Hematopoietic multipotent progenitor cell treated with erythropoietin and hydrocortisone succinate and interleukin-3 and kit ligand, for 17 days (in vitro differentiated cells): ENCODE measurements around the gene CERT1.
"Not testable (repeated sequence)": the region's sequence is repeated elsewhere in the genome, so short reads cannot be mapped to it uniquely, and the experiment has no call there.

Experiments
- DNase-seq: peaks from one replicate; pipeline ENCODE4 v3.0.0-alpha.2; 2015; ENCODE audit warnings: low spot score

CERT1 gene, protein sequence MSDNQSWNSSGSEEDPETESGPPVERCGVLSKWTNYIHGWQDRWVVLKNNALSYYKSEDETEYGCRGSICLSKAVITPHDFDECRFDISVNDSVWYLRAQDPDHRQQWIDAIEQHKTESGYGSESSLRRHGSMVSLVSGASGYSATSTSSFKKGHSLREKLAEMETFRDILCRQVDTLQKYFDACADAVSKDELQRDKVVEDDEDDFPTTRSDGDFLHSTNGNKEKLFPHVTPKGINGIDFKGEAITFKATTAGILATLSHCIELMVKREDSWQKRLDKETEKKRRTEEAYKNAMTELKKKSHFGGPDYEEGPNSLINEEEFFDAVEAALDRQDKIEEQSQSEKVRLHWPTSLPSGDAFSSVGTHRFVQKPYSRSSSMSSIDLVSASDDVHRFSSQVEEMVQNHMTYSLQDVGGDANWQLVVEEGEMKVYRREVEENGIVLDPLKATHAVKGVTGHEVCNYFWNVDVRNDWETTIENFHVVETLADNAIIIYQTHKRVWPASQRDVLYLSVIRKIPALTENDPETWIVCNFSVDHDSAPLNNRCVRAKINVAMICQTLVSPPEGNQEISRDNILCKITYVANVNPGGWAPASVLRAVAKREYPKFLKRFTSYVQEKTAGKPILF

DNA sequence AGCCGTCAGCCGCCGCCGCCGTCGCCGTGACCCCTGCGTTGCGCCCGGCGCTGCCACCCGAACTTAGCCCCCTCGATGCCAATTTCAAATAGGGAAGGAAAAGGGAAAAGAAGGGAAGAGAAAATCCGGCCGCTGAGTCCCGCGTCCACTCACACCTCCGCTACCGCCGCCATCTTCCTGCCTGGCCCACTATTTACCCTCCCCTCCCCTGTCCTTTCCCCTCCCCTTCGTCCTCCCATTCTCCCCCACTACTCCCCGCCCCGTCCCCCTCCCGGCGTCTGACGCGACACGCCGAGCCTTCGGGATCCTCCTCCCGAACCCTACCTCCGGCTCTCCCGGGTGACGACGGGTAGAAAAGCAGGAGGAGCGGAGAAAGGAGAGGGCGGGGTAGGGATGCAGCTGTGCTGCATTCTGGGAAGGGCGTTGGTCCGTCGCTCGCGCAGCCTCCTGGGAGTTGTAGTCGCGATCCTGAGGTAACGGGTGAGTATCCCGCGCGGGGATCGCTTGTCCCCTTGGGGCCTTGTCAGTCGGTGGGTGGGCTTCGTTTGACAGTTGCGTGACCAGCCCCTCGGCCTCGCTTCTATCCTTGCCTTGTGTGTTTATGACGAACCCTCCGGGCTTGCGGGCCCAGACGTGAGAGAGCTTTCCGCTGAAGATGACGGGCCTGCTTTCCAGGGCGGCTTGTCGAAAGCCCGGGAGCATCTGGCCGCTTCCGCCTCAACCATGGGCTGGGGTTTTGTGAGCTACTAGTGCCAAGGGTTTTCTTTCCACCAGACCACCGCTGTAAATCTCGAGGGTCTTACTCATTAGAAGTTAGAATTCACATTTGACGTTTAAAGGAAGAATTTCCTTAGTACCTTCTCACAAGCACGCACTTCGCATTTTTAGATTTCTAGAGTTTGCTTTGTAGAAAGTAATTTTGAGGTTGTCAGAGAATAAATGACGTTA lies at the start of gene CERT1, which contains the start of gene POLK:
CERT1 (minus strand) TSS at position 195 of the 948 bp plus-strand sequence. CDS start 422 bp downstream, outside the sequence.
POLK (plus strand) TSS at position 457 of the 948 bp plus-strand sequence.
- peak; percentile 97 for DNase-seq

DNA sequence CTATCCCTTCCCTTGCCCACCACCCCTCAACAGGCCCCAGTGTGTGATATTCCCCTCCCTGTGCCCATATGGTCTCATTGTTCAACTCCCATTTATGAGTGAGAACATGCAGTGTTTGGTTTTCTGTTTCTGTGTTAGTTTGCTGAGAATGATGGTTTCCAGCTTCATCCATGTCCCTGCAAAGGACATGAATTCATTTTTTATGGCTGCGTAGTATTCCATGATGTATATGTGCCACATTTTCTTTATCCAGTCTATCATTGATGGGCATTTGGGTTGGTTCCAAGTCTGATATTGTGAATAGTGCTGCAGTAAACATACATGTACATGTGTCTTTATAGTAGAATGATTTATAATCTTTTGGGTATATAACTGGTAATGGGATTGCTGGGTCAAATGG lies 49.2 kb upstream of the CERT1 start:
- DNase-seq = not testable (repeated sequence)

DNA sequence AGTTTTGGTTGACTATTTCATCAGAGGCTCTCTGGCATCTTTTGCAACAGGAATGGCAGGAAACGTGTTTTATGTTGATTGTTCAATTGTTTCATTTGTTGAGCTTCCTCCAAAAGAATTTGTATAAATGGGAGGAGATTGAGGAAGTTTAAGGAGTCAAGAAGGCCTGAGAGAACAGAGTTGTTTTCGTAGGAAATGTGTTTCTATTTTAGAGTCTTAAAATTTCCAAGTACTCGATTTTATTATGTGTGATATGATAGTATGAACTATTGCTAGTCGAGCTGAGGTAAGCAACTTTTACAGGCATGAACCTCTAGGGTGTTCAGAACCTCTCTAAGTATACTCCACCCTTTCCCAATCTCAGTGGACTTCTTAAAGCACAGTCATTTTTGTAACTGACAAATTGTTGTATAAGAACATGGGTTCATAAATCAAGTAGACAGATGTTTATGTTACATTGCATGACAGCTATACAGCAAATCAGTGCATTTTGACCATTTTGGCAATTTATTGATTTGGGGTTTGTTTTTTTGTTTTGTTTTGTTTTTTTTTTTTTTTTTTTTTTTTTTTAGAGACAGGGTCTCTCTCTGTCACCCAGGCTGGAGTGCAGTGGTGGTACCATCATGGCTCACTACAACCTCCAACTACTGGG lies 47.7 kb upstream of the CERT1 start:
- DNase-seq = no peak

DNA sequence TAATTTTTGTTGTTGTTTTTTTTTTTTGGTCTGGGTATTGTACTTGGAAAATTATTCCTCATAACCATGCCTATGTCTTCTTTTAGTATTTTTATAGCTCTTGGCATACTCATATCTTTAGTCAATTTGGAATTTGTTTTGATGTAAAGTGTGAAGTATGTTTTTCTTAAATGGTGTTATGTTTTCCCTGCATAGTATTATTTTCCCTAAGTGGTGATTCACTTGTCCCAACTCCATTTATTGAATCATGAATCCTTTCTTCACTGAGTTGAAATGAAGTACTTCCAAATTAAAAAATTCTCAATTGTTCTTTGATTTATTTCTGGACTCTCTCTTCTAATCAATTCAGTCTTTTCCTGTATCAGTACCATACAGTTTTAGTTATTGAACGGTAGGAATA lies 46.8 kb upstream of the CERT1 start:
- no peak for DNase-seq

DNA sequence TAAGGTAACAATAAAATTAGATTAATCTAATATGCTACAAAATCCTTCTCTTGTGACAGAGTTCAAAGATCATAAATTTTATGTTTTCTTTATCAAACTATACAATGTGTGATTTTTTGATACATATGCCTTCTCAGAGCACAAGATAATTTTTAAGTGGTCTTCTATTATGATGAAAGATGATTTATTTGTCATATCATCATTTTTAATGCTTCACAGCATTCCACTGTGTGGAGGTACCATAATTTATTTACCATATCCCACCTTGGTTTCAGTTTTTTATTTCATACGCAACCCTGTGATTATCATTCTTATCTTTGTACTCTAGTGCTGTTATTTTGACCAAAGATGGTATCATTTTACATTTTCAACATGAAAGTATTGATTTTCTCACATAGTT lies 41.9 kb upstream of the CERT1 start:
- DNase-seq = no peak

DNA sequence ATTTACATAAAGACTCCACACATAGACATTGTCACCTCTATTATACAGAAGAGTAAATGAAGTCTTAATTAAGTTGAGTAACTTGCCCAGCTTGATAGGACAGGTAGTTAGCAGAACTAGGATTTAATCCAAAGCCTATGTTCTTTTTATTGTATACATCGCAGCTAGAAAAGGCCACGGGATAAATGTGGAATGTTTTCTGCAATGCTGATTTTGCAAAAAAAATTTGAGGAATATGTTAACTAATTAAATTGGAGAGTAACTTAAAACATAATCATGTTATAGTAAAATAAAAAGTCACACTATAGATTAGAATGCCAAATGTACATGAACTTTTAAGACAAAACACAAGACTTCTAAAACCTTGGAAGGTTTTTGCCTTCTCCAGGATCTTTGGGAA lies 41.3 kb upstream of the CERT1 start:
- no peak for DNase-seq

DNA sequence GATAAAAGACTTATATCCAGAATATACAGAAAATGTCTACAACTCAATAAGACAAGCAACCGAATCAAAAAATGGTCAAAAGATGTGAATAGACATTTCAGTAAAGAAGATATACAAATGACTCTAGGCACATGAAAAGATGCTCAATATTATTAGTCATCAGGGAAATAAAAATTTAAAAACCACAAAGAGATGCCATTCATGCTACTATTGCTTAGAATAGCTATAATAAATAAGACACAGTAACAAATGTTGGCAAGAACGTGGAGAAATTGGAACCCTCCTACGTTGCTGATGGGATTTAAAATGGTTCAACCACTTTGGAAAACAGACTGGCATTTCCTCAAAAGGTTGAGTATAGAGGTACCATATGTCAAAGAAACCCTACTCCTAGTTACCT lies 40.0 kb upstream of the CERT1 start:
- no peak for DNase-seq

DNA sequence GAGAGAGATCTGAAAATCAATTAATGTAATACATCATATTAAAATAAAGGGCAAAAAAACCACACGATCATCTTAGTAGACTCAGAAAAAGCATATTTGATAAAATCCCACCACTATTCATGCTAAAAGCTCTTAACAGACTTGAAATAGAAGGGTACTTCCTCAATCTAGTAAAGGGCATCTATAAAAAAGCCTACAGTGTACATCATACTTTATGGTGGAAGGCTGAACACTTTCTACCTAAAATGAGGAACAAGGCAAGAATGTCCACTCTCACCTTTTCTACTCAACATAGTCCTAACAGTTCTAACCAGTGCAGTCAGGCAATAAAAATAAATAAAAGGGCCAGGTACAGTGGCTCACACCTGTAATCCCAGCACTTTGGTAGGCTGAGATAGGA lies 39.2 kb upstream of the CERT1 start:
- DNase-seq = no peak

DNA sequence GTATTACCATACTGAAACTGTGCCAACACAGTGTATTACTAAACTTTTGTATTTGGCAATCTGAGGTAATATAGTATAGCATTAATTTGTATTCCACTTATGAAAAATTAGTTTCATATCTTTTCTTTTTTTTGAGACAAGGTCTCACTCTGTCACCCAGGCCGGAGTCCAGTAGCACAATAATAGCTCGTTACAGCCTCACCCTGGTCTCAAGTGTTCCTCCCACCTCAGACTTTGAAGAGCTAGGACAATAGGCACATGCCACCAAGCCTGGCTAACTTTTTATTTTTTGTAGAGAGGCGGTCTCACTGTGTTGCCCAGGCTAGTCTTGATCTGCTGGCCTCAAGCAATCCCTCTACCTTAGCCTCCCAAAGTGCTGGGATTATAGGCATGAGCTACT lies 36.4 kb upstream of the CERT1 start:
- no peak for DNase-seq

DNA sequence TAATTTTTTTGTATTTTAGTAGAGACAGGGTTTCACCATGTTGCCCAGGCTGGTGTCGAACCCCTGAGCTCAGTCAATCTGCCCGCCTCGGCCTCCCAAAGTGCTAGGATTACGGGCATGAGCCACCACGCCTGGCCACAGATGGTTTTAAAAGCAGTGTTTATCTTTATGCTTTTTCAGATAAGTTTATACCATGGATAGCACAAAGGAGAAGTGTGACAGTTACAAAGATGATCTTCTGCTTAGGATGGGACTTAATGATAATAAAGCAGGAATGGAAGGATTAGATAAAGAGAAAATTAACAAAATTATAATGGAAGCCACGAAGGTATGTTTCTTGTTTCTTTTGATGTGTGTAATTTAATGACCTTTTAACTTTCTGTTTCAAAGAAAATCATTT lies 35.4 kb upstream of the CERT1 start:
- no peak for DNase-seq

DNA sequence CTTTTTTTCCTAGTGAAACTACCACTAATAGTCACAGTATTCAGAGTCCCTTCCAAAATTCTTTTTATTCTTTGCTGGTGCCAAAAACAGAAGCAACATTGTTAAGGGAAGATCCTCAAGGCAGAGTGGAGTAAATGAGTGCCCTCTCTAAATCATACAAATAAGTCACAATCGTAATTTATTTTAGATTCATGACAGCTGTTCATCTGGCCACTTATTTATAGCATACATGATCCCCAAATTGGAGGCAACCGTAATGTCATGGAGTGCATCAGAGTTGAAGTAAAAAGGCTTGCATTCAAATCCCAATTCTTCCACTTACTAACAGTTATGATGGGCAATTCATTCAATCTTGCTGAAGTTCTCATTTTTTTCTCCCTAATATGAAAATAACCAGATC lies 33.7 kb upstream of the CERT1 start:
- DNase-seq = no peak

DNA sequence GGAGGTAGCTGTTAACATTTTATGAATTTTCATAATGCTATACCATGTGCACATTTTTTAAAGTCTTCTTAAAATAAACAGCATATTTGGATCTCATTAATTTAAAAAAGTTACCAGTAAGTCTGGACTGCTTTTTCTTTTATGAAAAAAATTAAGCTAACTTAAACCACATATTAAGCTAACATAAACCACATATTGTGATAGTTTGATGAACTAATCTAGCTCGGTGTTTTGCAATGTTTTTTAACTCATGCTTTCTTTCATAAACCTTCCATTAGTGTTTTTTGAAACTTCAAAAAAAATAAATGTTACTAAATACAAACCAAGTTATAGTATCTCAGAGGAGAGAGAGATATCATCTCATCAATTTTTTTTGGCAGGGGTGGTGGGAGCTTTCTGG lies 26.8 kb upstream of the CERT1 start:
- DNase-seq = no peak

DNA sequence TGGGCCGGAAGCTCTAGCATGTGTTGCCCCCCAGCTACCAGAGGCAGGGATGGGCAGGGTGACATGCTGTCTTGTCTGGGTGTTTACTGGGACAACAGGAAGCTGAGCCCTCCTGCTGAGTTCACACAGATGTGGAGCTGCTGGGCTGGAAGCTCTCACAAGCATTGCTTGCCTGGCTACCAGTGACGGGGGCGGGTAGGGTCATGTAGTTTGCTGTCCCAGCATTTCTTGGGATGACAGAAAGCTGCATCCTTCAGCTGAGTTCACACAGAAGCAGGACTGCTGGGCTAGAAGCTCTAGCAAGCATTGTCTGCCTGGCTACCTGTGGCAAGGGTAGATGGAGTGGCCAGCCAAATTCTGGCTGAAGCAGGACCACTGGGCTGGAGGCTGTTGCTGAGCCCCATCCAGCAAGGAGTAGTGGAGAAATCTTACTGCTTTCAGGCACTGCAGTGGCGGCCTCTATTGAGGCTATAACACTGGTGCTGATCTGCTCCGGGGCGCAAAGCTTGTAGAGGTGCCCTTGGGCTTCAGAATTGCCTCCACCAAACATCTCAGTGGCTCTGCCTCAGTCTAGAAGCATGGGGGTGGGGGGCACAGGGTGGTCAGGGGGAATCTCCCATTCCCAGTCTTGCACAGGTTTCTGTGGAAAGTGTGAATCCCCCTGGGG lies 25.4 kb upstream of the CERT1 start:
- no peak for DNase-seq

DNA sequence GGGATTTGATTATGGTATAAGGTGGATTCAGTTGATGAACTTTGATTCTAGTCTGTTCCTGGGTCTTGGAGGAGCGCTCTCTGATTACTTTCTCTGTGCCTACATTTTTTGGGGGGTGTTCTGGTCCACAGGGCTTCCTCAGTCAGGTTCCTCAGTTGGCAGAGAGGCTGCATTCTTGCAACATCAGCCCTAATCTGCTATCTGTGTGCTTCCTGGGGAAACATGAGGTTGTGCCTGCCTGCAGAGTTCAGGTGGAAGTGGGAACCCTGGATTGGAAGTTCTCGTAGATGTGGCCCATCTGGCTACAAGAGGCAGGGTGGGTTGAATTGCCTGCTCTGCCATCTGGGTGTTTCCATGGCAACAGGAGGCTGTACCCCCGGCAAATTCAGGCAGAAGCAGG lies 24.7 kb upstream of the CERT1 start:
- DNase-seq = no peak

DNA sequence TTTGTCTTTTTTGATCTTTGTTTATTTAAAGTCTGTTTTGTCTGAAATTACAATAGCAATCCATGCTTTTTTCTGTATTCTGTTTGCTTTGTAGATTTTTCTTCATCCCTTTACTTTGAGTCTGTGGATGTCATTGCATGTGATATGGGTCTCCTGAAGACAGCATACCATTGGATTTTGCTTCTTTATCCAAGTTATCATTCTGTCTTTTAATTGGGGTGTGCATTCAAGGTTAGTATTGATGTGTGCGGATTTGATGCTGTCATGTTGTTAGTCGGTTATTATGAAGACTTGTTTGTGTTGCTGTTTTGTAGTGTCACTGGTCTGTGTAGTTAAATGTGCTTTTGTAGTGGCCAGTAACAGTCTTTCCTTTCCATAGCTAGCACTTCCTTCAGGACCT lies 23.3 kb upstream of the CERT1 start:
- DNase-seq = no peak

DNA sequence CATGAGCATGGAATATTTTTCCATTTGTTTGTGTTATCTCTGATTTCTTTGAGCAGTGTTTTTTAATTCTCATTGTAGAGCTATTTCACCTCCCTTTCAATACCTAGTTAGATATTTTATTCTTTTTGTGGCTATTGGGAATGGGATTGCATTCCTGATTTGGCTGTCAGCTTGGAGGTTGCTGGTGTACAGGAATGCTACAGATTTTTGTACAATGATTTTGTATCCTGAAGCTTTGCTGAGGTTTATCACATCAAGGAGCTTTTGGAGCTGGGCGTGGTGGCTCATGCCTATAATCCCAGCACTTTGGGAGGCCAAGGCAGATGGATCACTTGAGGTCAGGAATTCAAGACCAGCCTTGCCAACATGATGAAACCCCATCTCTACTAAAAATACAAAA lies 22.3 kb upstream of the CERT1 start:
- DNase-seq = not testable (repeated sequence)

DNA sequence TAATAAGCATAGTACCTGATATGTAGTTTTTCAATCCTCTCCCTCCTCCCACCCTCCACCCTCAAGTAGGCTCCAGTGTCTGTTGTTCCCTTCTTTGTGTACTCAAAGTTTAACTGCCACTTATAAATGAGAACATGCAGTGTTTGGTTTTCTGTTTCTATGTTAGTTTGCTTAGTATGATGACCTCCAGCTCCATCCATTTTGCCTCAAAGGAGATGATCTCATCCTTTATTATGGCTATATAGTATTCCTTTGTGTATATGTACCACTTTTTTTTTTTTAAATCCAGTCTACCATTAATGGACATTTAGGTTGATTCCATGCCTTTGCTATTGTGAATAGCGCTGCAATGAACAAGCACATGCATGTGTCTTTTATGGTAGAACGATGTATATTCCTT lies 20.8 kb upstream of the CERT1 start:
- no peak for DNase-seq

DNA sequence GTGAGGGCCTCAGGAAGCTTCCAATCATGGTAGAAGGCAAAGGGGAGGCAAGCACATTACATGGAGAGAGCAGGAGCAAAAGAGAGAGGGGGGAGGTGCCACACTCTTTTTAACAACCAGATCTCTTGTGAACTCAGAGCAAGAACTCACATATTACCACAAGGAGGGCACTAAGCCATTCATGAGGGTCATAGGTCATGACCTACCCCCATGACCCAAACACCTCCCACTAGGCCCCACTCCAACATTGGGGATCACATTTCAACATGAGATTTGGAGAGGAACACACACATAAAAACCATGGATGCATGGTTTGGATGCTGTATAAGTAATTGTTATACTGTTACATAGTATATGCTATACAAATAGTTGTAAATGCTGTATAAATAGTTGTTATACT lies 17.8 kb upstream of the CERT1 start:
- no peak for DNase-seq

DNA sequence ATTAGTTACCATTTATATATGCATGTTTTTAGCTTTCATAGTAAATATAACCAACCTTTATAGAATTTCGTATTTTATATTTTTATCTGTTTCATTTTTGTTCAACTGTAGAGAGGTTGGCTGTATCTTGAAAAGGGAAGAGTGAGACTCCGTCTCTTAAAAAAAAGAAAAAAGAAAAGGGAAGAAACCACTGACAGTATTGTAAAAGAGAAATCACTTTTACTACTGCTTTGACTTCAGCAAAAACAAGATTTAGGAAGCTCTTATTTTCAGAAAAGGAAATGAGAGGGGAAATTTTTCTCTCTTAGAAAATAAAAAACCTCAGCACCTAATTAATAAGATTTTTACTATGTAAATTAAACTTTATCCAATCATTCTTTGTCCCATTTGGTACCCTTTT lies 14.6 kb upstream of the CERT1 start:
- DNase-seq = no peak

DNA sequence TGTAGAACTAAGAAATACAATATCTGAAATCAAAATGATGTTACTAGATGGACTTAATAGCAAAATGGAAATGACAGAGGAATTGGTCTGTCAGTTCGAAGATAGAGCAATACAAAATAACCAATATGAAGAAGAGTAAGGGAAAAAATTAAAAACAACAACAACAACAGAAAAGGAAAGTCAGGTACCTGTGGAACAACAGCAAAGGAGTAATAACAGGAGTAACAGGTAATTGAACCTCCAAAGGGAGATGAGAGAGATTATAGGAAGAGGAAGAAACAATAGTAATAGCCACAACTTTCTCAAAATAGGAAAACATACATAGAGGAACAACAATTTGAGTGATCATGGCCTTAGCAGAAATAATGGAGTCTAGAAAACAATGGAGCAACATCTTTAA lies 13.9 kb upstream of the CERT1 start:
- DNase-seq = no peak

DNA sequence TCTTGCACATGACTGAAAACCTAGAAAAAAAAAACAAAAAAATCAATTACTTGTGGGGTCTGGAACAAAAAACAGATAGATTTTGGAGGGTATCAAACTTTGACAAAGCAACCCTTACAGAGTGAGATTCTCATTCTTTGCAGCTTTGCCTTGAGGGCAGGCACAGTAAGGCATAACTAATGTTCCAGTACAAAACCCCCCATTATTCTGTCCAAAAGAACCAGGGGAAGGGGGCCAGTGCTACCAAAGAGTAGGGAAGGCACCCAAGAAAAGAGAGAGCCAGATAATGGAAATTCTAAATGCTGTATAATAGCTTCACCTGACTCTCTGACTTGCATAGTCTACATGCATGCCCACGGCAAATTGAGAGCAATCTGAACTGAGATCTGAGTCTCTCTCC lies 13.2 kb upstream of the CERT1 start:
- DNase-seq = no peak

DNA sequence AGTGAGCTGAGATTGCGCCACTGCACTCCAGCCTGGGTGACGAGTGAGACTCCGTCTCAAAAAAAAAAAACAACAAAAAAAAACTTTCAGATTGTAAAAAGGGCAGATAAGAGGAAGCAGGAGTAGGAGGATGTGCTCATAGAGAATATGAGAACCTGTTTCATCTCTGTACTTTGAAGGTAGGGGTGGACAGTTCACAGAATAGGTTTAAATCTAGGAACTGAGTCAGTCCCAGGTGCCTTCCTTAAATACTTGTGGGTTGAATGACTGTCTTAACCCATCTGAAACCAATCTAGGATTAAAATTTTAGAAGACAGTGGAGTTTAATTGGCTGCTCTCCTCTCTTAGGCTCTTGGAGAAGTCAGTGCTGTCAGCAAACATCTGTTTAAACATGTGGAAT lies 12.6 kb upstream of the CERT1 start:
- DNase-seq = no peak
